HTR-8/SVneo (cell line): ENCODE data around the gene ZWILCH.

ENCODE experiments used
- DNase-seq: peaks from one replicate; pipeline ENCODE4 v3.0.0; 2011; ENCODE audit warnings: low spot score, mixed read lengths; ENCODE audit not compliant: insufficient read length
- FAIRE-seq: peaks from 2 replicates; lab custom pipeline; 2011; peaks lifted over from hg19 to GRCh38; lab: Jason Lieb, UNC

Gene ZWILCH

DNA sequence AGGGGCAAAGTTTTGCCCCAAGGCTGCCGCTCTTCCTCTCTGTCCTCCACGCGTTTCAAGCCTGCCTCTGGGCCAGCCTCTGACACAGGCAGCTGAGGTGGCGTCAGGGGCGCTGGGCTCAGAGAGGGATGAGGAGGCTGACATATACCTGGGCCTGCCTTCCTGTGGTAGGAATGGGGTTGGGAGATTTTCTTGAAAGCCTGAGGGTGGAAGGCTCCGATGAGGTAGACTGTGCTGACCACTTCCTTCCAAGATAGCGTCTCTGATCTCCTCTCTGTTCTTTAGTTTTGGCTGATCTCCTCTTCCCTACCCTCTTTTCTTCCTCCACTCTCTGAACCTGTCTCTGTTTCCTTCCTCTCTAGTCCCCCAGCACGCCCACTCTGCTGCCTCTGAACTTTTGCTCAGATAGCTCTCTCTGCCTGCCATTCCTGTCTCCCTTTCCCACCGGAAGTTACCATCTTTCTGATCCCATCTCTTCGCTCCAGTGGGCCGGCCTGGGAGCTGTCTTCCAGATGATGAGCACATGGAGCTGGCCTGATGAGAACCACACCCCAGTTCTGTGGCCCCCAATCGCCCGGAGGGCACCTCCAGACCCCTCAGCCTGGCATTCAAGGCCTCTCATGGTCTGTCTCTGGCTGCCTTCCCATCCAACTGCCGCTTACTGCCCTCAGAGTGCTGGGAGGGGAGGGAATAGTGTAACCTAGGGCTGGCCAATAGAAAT, 93.1 kb downstream of the ZWILCH start:
- DNase-seq (no peak), FAIRE-seq (no peak)
